Measurements from ENCODE around the gene GLG1.

GRCh38 chr16:74462361-74462760, 144.6 kb downstream of the GLG1 start:
- TF ChIP-seq POLR2A (IDR thresholded peaks at IDR 0.05; ENCODE audit: low read depth, low read length) (no peak), POLR2AphosphoS5 (IDR thresholded peaks at IDR 0.05; ENCODE audit: low read depth, low read length) (no peak)
